CD4-positive, alpha-beta T cell treated with Interleukin-12 subunit alpha and Interleukin-12 subunit beta, for 1 hour (primary cell): Measurements from ENCODE around the gene USP5.
"Not testable (repeated sequence)": the region's sequence is repeated elsewhere in the genome, so short reads cannot be mapped to it uniquely, and the experiment has no call there.

Experiments used
- DNase-seq: peaks from one replicate; pipeline ENCODE4 v3.0.0-alpha.2; 2020

USP5 gene

DNA sequence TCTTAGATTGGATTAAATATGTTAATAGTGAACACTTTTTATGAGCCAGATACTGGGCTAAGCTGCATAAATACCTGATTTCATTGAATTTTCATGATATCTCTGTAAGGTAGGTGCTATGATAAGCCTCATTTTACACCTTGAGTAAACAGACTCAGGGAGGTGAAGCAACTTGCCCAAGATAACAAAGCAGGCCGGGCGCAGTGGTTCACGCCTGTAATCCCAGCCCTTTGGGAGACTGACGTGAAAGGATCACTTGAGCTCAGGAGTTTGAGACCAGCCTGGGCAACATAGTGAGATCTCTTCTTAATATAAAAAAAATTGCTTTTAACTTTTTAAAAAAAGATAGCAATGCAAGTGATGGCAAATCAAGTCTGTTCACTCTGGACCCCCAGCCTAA is 9.9 kb upstream of the USP5 start:
- no peak for DNase-seq

DNA sequence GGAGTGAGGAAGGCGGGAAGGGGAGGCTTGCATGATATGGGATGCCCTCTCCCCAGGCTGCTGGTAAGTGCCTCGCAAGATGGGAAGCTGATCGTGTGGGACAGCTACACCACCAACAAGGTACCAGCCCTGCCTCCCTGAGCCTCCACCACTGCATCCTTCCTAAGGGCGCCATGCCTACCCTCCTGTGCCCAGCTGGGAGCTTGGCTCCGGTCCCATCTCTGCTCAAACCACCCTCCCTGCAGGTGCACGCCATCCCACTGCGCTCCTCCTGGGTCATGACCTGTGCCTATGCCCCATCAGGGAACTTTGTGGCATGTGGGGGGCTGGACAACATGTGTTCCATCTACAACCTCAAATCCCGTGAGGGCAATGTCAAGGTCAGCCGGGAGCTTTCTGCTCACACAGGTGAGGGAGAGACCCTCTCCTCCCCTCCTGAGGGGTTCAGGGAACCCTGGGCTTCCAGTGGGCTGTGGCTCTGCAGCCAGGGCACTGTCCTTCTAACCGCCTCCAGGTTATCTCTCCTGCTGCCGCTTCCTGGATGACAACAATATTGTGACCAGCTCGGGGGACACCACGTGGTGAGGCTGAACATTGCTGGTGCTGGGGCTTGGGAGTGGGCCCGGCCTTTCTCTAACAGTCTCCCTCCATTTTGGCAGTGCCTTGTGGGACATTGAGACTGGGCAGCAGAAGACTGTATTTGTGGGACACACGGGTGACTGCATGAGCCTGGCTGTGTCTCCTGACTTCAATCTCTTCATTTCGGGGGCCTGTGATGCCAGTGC is 8.6 kb upstream of the USP5 start:
- DNase-seq: no peak

DNA sequence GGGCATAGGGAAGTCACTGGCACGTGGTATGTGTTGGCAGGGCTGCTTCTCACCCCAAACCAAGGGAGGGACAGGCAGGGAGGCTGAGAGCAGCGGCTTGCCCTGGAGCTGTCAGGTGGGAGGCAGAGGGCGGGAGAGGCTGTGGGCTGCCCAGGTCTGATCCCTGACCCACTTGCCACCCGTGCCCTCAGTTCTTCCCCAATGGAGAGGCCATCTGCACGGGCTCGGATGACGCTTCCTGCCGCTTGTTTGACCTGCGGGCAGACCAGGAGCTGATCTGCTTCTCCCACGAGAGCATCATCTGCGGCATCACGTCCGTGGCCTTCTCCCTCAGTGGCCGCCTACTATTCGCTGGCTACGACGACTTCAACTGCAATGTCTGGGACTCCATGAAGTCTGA is 6.6 kb upstream of the USP5 start:
- DNase-seq: no peak

DNA sequence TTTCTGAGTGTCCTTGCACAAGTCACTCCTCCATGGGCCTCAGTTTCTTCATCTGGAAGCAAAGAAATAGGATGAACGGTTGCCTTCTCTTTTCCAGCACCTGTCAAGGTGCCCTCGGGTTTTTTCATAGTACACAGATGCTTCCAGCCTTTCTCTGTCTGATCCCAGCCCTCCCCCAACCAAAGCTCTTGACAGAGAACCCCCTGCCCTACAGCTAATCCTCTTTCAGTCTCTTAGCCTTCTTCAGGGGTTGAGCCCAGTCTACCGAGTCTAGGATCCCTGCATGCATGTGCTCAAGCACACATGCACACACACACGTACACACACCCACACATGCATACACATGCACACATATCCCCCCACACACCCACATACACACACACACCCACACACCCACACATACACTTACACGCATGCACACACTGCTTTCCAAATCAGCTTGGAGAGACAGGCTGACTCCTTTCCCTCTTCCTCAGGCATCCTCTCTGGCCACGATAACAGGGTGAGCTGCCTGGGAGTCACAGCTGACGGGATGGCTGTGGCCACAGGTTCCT is 5.6 kb upstream of the USP5 start:
- no peak for DNase-seq

DNA sequence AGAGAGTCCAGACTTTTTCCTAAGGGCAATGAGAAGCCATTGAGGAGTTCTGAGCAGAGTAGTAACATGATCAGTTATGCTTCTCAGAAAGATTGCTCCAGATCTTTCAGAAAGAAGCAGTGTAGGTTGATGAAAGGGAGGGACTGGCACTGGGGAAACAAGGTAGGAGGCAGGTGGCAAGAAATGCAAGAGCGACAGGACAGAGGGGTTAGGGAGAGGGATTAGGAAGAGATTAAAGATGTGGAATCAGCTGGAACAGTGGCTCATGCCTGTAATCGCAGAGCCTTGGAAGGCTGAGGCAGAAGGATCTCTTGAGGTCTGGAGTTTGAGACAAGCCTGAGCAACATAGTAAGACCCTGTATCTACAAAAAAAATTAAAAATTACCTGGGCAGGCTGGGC is 4.3 kb upstream of the USP5 start:
- no peak for DNase-seq

DNA sequence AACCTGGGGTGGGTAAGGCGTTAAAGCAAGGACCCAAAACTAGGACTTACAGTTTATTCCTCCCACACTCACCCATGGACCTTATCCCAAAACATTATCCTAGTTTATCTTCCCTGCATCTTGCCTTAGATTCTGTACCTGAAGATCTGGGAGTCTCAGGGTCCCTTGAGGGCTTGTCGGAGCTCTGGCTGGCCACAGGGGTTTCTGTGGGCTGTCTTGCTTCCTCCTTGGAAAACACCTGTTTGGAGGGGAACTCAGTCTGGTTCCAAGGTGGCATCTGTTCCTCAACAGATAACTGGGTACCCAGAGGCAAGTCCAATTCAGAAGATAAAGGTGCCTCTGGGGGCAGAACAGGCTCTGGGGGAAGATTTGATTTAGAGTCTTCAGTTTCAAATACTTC is 2.5 kb upstream of the USP5 start:
- no peak for DNase-seq

DNA sequence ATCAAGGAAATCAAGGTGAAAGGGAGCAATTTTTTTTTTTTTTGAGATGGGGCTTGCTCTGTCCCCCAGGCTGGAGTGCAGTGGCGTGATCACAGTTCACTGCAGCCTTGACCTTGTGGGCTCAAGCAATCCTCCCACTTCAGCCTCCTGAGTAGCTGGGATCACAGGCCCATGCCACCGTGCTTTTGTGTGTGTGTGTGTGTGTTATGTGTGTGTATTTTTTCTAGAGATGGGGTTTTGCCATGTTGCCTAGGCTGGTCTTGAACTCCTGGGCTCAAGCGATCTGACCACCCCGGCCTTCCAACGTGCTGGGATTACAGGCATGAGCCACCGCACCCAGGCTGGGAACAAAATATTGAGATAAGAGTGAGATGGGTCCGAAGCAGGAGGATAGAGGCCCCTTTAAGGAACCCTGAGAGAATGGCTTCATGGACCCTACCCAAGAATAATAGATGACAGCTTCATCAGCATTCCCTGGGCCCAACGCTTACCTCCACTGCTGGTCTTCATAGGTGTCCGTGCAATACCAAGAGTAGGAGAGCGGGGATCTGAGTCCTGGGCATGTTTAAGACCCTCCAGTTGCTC is 1.9 kb upstream of the USP5 start:
- no peak for DNase-seq

DNA sequence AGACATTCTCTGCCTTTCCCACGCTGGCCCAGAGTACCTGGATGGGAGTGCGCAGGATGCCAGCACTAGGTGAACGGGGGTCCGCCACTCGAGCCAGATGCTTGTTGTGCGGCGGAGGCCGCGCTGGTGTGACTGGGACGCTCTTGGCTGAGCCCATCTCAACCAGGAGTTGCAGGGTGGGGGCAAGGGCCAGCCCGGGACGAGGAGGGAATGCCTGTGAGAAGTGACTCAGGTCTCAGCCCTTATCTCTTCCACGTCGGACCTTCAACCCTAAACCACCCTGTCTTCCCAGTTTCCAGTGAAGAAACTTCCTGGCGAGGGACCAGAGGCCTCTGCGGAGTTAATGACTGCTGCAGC is 1.2 kb upstream of the USP5 start:
- DNase-seq: no peak

DNA sequence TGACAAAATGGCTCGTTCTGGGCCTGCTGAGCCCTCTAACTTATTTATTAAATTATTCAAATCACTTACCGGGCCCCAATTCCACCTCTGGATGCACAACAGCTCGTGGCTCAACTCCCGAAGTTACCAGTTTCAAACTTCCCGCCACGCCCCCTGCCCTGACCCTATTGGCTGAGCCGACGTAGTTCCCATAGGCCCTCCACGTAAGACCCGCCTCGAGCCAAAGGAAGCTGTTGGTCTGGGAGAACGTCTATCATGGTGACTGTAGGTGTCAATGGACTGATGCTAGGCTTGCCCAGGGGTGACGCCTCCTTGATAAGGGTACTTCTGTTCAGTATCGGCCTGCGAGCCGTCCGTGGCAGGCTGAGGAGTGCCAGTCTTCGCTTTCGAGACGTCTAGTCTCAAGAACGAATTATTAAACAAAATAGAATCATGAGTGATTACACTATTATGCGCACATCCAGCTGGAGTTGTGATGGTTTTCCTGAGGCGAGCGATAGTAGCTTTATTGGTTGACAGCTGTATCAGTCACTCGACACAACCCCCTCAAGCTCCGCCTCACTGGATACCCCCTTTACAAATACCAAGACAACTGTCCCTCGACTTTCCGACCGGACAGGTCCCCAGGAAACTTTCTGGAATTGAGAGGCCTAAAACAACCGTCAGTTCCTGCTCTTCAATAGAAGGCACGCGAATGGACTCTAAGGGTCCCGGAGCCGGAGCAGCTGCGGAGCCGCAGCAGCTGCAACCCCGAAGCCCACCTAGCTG is 613 bp upstream of the USP5 start, which contains the start of gene CDCA3:
CDCA3 (minus strand) TSS at position 134 of the 768 bp plus-strand sequence. CDS start 334 bp downstream, outside the sequence.
- DNase-seq: peak; percentile 95

DNA sequence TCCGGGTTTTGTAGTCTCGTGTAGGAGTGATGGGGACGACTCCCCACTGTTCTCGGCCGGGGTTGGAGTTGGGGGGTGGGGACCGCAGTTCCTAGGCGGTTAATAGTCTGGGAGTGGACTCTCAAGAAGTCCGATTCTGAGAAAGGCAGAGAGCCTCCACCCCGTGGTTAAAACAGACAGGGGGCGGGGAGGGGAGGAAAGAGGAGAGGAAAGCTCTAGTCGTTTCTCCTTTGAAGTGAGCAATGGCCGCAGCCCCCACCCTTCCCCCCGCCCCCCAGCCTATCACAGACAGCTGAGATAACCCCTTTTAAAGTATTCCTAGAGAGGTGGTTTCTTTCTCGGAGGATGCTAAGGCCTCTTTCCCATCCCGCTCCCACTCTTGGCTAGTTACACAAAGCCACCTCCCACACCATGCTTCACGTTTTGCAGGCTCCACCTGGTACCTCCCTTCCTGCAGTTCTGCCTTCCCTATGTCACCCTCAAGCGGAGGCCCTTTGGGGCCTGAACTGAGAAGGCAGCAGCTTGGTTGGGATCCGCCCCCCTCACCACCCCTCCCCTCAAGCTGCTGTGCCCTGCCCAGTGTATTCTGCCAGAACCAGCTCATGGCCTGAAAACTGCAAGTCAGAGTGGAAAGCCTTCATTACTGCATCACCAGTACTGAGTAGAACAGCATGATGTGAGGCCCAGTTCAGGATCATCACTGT is 853 bp downstream of the USP5 start:
- DNase-seq: peak; percentile 67

DNA sequence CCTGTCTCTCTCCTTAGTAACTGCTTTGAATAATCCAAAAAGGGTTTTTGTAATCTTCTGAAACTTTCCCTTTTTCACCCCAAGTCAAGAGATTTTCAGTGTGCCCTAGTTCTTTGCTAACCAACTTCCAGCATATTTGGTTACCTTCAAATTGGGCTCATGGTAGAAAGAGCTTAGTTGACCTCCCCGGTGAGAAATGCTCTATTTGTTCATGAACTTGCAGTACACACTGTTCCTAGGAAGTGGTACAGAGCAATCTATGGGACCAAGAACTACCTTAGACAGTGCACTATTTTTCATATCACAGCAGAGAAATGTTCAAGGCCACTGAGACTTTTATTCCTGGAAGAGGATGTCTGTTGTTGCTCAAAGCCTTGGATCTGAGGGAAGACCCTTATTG is 1.7 kb downstream of the USP5 start:
- no peak for DNase-seq

DNA sequence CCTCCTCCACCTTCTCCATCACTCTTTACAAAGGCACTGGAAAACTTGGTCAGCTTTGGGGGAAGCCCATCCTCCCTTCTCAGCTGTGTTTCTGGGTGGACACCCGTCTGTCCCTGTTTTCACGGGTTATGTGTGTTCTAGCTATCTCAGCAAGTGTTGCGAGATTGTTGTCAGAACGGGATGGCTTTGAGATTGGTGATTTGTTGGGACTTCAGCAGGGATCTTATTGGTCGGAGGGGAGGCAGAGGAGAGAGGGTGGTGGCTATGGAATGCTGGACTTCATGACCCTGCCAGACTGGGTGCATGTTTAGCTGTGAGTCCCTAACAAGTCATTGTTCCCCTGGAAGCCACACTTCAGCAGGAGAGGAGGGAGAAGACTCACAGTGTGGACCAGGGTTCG is 2.1 kb downstream of the USP5 start:
- DNase-seq: no peak

DNA sequence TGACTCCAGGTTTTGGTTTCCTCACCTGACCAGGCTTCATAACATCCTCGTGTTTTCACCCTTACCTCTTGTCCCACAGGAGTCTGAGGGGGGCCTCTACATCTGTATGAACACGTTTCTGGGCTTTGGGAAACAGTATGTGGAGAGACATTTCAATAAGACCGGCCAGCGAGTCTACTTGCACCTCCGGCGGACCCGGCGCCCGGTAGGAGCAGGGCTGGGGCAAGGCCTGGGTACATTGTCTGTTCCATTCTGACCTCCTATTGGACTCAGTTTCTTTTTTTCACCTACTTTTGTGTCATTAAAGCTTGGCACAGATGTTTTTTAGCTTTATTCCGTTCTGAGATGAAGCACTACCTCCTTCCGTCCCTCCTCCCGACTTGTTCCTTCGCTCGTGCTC is 3.4 kb downstream of the USP5 start:
- DNase-seq: no peak

DNA sequence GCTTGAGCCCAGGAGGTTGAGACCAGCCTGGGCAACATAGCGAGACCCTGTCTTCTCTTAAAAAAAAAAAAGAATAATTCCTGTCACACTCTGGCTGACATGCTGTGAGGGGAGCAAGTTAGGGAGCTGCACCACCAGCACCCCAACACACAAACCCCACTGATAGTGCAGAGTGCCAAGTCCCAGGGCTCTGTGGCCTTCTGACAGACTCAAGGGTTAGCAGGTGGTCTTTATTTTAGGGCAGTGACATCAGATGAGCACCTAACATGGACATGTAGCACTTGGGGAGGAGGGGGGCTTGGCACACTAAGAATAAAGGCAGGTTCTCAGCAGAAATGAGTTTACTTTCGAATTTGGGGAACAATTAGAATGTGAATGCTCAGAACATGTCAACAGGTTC is 6.8 kb downstream of the USP5 start:
- DNase-seq: no peak

DNA sequence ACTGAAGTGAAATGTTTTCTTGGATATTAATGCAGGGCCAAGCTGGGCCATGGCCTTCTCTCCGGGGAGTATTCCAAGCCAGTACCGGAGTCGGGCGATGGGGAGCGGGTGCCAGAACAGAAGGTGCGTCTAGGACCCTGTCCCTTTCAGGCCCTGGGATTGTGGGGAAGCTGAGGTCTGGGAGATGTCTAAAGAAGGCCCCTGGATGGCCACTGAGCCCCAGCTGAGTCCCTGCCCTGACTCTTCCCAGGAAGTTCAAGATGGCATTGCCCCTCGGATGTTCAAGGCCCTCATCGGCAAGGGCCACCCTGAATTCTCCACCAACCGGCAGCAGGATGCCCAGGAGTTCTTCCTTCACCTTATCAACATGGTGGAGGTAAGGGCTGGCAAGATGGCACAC is 8.2 kb downstream of the USP5 start:
- DNase-seq: no peak

DNA sequence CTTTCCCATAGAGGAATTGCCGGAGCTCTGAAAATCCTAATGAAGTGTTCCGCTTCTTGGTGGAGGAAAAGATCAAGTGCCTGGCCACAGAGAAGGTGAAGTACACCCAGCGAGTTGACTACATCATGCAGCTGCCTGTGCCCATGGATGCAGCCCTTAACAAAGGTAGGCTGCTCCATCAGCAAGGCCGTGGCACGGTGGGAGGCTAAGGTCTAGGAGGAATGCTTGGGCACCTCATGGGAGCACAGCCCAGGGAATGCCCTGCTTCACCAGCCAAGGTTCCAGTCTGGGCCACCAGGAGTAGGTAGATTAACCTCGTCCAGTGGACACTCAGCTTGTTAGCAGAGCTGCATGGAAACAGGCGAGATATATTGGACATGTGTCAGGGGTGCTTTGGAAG is 9.0 kb downstream of the USP5 start:
- no peak for DNase-seq

DNA sequence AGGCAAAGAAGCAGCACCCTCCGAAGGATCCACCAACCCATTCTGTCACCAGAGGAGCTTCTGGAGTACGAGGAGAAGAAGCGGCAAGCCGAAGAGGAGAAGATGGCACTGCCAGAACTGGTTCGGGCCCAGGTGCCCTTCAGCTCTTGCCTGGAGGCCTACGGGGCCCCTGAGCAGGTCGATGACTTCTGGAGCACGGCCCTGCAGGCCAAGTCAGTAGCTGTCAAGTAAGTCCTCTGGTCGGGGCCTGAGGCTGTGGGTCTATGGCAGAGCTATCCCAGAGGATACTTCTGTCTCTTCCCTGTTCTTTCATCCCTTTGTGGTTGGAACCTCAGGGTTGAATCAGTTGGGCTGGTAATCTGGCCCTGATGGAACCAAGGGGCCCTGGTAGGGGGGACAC is 9.4 kb downstream of the USP5 start:
- no peak for DNase-seq

DNA sequence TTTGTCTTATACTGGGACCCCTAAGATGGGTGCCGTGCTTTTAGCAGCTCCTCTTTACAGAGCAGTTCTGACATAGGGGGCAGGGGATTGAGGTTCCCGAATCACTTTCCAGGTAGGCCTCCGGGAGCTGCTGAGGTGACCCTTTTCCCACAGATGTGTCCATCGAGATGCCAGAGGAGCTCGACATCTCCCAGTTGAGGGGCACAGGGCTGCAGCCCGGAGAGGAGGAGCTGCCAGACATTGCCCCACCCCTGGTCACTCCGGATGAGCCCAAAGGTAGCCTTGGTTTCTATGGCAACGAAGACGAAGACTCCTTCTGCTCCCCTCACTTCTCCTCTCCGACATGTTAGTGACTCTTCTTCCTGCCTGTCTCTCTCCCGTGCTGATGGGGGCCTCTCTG is 11.1 kb downstream of the USP5 start:
- DNase-seq: no peak

DNA sequence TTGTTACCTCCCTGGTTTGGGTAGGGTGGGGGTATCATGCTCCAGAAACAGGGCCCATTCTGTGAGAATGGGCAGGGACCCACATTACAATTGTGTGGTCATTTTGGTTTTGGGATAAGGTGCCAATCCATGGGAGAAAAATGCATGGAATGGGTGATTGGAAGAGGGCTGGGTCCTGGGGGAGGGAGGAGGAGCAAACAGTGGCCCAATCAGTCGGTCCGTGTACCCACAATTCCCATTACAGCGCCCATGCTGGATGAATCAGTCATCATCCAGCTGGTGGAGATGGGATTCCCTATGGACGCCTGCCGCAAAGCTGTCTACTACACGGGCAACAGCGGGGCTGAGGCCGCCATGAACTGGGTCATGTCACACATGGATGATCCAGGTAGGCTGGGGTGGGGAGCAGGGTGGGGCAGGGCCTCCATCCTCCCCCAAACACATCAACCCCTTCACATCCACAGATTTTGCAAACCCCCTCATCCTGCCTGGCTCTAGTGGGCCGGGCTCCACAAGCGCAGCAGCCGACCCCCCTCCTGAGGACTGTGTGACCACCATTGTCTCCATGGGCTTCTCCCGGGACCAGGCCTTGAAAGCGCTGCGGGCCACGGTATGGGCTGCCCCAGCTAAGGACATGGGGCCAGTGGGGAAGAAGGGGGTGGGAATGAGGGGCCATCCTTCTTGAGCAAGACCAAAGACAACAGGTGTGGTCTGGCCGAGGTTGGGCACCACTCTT is 11.8 kb downstream of the USP5 start:
- DNase-seq: no peak

DNA sequence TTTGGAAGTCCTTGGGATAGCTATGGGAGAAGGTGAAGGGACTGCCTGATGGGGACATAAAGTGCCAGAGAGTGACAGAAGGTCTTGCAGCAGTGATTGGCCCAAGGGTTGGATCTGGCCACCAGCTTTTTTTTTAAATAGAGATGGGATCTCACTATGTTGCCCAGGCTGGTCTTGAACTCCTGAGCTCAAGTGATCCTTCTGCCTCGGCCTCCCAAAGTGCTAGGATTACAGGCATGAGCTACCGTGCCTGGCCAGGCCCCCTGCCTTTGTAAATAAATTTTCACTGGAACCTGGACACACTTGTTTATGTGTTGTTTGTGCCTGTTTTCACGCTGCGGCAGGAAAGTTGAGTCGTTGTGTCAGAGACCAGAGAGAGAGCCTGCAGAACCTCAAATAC is 13.4 kb downstream of the USP5 start:
- DNase-seq: not testable (repeated sequence)

DNA sequence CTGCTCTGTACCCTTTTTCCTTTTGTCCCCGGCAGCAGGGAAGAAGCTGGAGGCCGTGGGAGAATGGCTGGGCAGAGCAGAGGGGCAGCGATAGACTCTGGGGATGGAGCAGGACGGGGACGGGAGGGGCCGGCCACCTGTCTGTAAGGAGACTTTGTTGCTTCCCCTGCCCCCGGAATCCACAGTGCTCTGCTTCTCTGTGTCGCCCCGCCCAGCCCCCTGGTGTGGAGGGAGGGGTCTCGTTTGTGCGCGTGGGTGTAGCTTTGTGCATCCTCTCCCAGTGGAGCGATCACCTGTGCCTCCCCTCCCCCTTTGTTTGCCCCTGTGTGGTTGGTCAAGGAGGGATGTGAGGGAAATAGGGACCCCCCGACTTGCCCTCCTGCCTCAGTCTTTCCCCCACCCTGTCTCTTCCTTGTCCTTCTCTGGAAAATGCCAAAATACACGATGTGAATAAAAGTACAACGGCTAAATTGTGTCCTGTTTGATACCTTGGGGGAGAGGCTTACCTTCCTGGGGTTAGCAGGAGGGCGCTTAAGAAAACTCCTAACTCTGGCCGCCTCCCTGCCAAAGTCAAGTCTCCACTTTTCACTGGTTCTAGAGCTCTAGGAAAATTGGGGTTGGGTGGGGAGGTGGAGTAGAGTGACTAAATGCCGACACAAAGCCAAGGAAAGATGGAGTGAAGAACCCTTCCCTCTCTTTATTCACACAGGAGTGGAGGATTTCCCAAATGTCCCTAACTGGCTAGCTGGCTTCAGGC is 14.4 kb downstream of the USP5 start:
- DNase-seq: no peak

DNA sequence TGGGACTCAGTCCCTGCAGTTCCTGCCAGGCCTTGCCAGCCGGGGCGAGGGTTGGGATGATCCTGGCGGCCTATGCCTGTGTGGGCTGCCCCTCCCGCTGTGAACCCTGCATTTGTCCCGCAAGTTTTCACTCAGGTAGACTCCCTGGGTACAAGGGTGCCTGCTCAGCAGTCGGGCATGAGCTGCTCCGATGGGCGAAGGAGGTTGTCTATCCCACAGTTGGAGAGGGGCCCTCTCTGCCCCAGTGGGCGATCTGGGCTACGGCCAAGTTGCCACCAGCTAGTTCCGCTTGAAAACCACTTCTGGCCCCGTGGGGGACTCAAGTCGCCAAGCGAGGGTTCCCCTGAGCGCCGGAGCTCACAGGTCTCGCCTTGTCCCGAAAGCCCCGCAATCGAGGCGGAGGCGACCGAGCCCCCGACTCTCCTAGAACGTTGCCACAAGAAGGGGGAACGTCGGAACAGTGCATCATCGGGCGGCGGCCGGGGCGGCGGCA is 15.0 kb downstream of the USP5 start:
- DNase-seq: no peak
